Middle frontal gyrus (tissue), 1 donor: ENCODE results near the gene GPR141.

Source experiments
- DNase-seq: peaks from one replicate; pipeline ENCODE4 v3.0.0-alpha.2; 2015; ENCODE audit warnings: low spot score; ENCODE audit errors: extremely low spot score

Gene GPR141, protein sequence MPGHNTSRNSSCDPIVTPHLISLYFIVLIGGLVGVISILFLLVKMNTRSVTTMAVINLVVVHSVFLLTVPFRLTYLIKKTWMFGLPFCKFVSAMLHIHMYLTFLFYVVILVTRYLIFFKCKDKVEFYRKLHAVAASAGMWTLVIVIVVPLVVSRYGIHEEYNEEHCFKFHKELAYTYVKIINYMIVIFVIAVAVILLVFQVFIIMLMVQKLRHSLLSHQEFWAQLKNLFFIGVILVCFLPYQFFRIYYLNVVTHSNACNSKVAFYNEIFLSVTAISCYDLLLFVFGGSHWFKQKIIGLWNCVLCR

DNA sequence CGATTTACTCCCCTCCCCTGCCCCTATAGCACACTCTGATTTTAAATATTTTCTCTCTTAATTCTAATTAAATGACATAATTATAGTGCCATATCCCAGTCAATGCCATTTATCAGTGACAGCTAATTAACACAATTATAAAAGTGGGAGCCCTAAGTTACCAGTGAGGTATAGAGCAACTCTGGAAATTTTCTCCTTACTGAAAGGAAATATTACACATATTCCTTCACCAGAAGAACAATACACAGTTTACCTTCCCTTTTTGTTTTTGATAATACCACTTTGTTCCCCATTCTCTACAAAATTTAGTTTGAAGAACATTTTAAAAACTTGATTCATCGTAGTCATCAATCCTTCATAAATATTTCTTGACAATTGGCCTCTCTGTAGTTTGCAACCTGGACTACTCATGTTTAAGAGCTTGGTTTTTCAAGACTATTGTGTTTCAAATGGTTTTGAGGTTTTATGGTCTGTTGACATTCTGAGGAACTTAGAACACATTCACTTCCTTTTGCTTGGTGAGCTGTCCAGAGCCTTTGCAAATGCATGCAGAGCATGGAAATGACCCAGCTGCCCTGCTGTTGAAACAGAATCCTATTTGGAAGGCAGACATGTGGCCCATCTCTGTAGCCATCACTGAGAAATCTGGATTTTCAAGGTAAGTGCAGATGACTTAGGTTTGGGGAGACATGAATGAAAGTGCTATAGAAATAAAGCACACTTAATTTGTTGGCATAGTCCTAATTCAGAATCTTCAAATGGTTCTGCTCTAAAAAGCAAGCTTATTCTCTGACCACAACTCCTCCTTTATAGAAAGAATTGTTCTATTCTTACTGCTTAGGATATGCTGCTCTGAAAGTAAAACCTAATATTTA is at the start of gene GPR141:
Gene GPR141 (plus strand): TSS at position 521 of the 875 bp plus-strand sequence. CDS start 56,628 bp downstream, outside the sequence.
- no peak for DNase-seq

DNA sequence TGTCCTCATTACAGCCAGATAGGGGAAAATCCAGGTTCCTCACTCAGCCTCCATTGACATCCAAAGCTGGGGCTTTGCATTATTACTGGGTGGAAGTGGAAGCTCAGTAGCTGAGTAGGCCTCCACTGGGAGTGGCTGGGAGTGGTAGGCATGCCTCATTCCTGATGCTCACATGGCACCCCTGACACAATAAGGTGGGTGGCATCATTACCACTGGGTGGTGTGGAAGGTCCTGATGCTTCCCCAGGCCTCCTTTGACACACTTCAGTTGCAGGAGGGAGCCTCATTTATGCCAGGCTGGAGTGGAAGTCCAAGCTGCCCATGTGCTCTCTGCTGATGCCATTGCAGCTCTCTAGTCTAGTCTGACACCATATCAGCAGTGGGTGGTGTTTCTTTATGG is 48.2 kb upstream of the GPR141 start:
- DNase-seq: no peak

DNA sequence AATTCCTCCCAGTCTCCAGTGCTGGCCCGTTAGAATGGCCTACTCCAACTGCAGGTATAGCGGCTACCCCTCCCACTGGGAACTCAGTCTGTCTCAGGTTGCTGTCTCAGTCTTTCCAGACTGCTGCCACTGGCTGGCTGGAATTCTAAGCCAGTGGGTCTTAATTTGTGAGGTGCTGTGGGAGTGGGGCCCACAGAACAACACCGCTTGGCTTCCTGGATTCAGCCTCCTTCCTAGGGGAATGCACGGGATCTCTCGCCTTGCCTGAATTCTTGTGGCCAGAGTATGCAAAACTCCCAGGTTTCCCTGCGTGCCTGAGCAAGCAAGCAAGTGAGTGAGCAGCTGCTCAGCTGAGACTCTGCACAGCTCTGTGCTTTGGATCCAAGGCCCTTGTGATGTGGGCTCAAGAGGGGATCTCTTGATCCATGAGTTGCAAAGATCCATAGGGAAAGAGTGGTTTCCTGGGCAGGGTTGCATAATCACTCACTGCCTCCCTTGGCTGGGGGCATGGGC is 41.5 kb upstream of the GPR141 start:
- no peak for DNase-seq

DNA sequence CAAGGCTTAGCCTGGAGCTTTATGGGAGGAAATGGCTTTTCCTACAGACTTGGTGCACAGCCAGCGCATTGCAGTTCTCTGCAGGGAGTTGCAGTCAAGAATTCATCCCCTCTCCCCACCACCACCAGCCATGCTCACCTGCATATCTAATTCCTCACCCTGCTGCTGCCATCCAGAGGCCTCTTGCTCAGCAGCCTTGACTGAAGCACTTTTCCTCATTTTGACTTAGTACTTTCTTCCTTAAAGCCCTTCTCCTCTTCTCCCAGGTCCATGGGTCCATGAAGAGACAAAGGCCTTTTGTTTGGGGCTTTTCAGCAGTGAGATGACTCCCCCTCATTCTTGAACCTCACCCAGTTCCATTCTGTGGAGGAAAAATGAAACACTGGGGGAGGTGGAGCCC is 39.7 kb upstream of the GPR141 start:
- DNase-seq: no peak

DNA sequence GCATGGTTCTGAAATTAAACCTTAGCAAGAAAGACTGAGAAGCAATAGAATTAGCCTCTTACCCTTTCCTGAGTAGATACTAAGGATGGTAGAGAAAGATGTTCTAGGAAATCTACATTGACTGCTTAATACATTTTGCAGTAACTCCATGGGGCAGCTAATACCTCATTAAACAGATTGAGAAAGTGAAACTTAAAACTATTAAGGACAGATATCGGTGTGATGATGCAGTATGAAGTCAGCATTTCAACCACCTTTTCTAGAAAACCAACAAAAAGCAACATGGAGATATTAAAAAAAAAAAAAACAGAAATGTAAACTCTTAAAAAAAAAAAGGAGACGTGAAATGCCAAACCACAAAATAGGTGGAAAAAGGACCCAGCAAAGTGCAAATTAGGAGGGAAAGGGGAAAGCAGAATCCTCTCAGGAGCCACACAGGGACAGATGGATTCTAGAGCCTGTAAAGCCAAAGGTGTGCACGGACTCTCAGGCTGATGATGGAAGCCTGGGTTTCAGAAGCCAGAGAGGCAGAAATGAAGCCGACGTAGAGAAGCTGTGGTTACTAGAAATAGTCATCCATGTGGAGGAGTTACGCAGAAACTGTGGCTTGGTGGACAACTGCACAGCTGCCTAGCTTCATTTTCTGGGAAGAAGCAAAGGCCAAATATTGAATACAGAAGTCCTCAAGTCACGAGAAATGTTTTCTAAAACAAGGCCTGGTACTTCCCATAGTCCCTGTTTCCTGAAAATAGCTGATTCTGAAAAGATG is 38.1 kb upstream of the GPR141 start:
- no peak for DNase-seq

DNA sequence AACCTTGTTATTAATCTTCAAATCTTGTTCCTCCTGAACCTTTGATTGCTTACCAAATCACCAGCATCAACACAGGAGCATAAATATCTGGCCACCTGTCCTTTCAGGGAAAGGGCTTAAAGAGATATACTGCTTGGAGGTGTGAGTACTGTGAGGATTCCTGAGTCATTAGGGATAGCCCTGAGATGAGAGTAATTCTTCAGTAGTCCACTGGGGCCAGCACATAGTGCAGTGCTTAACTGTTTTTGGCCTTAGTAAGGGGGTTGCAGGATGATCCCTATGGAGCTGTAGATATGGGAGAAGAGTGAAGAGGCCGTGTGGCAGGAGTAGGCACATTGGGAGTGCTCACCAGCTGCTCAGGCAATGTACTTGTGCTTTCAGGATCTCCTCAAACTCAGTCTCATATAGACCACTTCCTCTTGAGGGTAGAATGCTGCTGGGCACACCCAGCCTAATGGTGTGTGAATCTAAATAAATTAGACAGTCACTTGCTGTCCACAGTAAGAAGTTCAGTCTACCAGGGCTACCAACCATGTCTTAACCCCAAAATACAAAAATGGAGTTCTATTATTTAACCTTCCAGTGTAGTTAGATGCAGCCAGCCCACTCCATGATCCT is 26.5 kb upstream of the GPR141 start:
- DNase-seq: no peak

DNA sequence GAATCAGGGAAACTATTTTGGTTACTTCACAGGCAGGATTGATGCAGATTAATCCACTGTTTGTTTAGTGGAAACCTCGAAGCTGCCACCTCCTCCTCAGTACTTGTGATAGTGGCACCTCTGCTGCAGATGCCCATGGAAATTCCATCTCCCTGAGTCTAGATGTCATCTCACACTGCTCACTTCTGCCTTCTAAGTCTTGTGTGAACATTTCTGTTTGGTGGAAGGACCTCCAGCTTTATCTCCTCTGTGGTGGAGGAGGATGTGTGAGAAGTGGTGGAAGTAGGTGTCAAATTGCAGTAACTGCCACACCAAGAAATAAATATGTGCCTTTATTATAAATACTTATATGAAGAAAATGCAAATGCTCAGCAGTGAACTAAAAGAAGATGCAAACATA is 25.8 kb upstream of the GPR141 start:
- DNase-seq: no peak

DNA sequence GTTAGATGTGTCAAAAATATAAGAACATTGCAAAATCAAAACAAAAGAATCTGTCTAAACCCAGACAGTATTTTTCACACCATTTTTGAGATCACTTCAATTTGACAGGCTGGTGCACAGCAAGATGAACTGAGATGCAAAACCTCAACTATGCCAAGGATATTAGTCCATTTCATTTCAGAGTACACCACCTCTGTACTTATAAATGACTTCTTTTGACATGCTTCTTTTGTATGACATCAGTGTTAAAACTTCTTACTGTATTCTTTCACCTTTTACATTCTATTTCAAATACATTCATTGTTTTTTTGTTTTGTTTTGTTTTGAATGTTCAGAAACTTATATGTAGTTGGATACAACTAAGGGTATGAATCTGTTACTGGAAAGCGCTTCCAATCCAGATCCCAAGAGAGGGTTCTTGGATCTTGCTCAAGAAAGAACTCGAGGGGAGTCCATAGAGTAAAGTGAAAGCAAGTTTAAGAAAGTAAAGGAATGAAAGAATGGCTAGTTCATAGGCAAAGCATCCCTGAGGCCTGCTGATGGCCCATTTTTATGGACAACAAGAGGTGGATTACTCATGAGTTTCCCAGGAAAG is 23.5 kb upstream of the GPR141 start:
- no peak for DNase-seq

DNA sequence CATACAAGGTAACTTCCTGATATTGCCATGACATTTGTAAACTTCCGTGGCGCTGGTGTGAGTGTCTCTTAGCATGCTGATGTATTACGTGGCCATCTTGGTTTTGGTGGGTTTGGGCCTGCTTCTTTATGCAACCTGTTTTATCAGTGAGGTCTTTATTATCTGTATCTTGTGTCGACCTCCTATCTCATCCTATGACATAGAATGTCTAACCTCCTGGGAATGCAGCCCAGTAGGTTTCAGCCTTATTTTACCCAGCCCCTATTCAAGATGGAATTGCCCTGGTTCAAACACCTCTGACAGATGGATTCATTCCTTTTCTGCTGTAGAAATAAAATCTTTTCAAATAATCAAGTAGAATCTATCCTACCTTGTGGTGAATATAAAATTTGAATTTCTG is 23.0 kb upstream of the GPR141 start:
- DNase-seq: no peak

DNA sequence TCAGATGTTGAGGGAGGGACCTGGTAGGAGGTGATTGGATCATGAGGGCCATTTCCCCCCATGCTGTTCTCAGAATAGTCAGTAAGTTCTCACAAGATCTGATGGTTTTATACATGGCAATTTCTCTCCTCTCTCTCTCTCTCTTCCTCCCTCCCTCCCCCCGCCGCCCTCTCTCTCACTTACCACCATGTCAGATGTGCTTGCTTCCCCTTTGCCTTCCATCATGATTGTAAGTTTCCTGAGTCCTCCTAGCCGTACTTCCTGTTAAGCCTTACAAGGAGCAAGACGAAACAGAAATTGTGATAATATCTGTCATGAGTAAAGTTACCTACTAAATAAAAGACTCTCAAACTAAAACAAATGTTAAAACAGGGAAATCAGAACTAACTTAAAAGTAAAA is 19.9 kb upstream of the GPR141 start:
- no peak for DNase-seq

DNA sequence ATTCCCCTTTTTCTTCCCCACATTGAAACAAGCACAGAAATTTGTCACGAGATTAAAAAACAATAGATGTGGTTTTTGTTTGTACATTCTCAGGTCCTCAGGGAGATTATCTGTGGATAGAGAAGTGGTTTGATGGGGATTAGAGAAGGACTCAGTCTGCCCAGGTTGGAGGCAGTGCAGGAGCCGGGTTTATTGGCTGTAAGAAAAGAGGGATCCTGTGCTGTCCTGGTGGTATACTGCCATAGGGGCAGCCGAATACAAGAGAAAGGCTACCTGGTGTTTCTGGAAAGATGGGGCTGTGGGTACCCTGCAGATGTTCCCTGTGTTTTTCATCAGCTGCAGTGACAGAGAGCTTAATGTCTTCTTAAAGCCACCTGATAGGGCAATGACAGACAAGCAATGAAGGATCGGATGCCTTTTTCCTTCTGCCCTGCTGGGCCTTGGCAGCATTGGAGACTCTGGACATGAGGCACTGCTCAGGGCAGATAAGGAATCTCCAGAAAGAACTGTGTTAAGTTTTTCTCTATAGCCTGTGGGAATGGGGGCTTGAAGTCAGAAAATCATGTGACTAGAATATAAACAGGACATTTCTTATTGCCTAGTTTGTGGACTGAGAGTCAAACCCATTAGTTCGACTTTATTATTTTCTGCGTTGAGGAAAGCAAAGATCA is 18.1 kb upstream of the GPR141 start:
- DNase-seq: no peak

DNA sequence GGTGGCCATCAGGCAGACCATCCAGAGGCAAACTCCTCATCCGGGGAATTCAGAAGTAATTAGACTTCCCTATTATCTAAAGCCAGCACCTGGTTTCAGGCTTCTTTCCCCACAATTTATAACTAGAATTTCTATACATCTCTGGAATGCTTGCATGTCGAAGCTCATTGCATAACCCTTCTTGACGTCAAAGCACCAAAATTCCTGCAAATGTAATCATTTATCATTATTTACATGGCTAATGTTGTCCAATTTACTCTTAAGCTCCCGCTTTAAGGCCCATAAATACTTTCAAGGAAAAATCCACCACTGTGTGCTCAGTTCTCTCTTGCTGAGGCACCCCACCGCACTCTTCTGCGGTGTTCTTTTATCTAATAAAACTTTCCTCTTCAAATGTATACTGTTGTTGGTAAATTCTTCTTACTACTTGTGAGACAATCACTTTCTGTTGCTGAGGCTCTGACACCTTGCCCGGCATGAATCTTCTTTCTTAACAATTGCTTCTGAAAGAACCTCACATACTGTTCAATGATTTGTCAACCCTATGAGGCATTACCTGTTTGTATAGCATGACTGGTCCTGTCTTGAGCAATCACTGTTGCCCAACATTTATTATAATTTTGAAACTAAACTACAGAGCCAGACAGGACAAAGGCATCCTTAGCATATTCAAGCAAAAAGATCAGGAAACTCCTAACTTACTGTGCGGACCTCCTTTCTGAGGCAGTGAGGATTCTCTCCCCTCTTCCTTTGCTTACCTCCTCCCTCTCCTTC is 17.4 kb upstream of the GPR141 start:
- no peak for DNase-seq

DNA sequence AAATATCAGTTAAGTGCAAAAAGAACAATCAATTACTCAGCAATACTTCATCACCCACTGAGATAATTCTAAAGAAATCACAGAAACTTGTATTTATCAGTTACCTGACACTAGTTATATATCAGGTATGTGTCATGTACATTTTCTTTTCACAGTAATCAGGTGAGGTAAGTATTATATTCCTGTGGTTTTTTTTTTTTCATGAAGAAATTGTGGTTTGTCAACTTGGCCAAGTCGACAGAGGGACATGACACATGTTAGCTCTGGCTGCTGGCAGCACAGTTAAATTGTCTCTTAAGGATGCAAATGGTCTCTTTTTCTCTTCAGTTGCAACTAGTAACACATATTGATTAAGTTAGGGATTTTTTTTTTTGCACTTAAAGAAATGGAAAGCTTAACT is 13.7 kb upstream of the GPR141 start:
- DNase-seq: no peak

DNA sequence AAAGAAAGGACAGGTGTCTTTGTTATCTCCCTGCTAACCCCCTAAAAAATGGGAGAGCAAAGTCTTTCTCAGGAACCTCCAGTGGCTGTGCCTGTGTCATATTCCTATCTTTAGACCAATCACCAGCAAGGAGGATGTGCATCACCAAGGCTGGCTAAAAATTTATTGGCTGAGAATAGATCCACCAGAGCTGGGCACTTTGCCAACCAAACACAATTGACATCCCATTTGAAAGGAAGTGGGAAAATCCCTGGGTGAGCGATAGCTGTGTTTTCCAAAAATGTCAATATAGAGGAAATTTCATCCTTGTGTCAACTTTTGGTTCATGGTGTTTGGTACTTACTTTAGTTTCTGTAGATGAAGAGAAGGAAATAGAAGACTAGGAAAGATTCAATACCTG is 13.1 kb upstream of the GPR141 start:
- no peak for DNase-seq

DNA sequence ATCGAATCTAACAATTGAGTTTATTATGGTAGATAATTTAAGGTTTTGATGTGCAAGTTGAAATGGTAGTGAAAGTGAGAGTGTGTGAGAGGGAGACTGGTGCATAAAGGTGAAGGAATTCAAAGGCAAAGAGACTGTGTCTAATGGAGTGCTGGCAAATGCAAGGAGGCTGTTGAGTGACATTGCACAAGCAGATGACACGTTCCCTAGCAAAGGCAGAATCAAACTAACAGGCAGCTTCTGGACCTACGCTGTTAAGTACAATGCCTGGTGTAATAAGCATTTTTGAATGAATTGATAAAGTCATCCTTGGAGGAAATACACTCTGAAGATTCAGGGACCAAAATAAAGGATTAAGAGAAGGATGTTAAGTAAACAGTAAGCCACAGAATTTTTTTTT is 11.7 kb upstream of the GPR141 start:
- DNase-seq: no peak

DNA sequence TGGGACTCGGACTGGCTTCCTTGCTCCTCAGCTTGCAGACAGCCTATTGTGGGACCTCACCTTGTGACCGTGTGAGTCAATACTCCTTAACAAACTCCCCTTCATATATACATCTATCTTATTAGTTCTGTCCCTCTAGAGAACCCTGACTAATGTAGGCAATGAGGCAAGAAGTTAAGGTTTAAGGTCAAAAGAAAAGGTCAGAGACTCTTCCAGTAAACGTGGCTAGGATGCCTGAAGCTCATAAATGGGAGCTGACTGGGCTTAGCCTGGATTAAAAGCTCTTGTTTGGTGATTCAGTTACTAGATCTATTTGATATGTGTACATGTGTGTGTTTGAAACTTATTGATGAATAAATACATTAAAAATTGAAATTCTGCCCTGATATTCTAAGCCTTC is 10.6 kb upstream of the GPR141 start:
- no peak for DNase-seq

DNA sequence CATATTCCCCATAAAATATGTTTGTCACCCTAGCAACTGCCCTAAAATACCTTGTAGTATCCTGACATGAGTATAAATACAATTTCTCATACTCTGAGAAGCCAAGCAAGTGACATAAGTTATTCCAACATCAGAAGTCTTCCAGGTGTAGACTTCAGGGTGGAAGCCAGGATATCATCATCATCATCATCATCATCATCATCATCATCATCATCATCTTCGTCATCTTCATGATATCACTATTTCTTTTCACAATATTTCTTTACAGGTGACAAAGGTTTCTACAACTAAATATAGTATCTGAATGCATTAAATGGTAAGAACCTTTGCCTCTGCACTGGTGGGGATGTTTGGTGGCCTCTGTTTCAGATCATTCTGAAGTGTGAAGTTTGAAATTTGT is 10.0 kb upstream of the GPR141 start:
- no peak for DNase-seq

DNA sequence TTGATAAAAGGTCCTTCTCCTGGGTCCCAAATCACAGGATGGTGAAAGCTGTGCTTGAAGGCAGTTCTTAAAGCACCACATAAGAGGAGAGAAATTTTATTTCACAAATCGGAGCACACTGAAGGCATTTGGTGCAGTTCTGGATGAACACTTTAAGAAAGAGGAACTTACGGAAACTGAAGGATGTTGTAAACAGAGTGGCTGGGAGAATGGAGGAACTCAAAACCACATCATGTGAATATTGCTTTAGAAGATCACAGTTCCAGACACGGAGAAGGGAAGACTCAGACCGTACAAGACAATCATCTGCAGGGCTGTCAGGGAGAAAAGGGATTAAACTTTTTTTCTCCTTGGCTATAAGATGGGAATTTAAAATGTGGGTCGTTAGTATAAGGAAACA is 9.0 kb upstream of the GPR141 start:
- no peak for DNase-seq

DNA sequence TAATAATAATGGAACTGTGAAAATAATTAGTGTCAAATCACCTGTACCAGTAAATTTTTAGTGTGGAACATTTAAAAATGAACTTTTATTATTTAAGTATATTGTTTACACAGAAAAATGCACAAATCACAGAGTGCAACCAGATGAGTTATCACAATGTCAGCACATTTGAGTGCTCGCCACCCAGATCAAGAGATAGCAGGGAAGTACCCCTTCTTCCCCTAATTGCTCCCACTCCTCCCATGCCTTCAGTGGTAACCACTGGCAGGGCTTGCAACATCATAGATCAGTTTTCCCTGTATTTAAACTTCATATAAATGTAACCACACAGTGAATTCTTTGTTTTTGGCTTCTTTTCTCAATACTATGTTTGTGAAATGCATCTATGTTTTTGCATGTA is 7.8 kb upstream of the GPR141 start:
- no peak for DNase-seq

DNA sequence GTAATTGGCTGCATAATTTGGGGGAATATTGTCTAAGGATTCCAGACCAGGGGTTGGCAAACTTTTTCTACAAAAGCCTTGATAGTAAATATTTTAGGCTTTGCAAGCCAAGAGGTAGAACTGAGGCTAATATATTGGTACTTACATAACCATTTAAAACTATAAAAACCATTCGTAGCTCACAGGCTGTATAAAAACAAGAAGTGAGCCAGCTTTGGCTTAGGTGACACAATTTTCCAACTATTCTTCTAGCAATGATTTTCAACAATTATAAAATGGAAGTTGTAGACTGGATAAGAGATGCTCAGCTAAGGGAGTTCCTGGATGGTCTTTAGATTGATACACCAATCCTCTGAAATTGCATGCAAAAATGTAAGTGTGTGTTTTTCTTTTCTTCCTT is 1.4 kb downstream of the GPR141 start:
- DNase-seq: no peak
